SU-DHL-6 (cell line): ENCODE measurements around the gene ARHGAP29.

Experiments used
- H2AFZ ChIP-seq: fragments of 200-600 bp; sonication (generic); 2 replicates; pipeline ENCODE4 v1.6.1; 2014; ENCODE audit warnings: low read depth, mild to moderate bottlenecking, moderate library complexity, mixed read lengths, antibody characterized with exemption, low read length; ENCODE audit not compliant: severe bottlenecking
- H3F3A ChIP-seq: fragments of 200-600 bp; shearing (Covaris generic); 2 replicates; pipeline ENCODE4 v1.6.0; 2016; ENCODE audit warnings: antibody characterized with exemption, mild to moderate bottlenecking; ENCODE audit not compliant: insufficient read depth
- H3K27ac ChIP-seq: fragments of 200-600 bp; sonication (generic); 2 replicates; pipeline ENCODE4 v1.5.1; 2016; ENCODE audit warnings: low read depth, mild to moderate bottlenecking, low read length, moderate library complexity, mixed read lengths
- H3K27me3 ChIP-seq: fragments of 200-600 bp; sonication (generic), shearing (Covaris generic); 2 replicates; pipeline ENCODE4 v1.6.0; 2014; ENCODE audit warnings: mild to moderate bottlenecking, low read length
- H3K36me3 ChIP-seq: fragments of 200-600 bp; sonication (generic); 2 replicates; pipeline ENCODE4 v1.6.1; 2014; ENCODE audit warnings: mild to moderate bottlenecking, low read length, mixed read lengths
- H3K4me2 ChIP-seq: fragments of 300-600, 200-600 bp; shearing (Covaris generic), sonication (generic); 2 replicates; pipeline ENCODE4 v1.6.0; 2014; ENCODE audit warnings: low read length, low read depth, mild to moderate bottlenecking; ENCODE audit not compliant: poor library complexity, severe bottlenecking
- H3K4me3 ChIP-seq: fragments of 200-600 bp; sonication (generic); 2 replicates; pipeline ENCODE4 v1.5.1; 2014; ENCODE audit warnings: antibody characterized with exemption, low read length, mild to moderate bottlenecking, mixed read lengths; ENCODE audit not compliant: insufficient read depth, poor library complexity, severe bottlenecking
- H3K79me2 ChIP-seq: fragments of 200-600 bp; sonication (generic); 2 replicates; pipeline ENCODE4 v1.6.1; 2014; ENCODE audit warnings: mild to moderate bottlenecking, low read length, moderate library complexity; ENCODE audit not compliant: insufficient read depth
- H3K9ac ChIP-seq: fragments of 200-600 bp; sonication (generic); 2 replicates; pipeline ENCODE4 v1.7.0; 2014; ENCODE audit warnings: mild to moderate bottlenecking, low read length
- H3K9me2 ChIP-seq: fragments of 200-600 bp; sonication (generic); replicated peaks from 2 replicates; pipeline ENCODE4 v1.6.1; 2014; ENCODE audit warnings: low read length; ENCODE audit not compliant: insufficient read depth
- H3K9me3 ChIP-seq: fragments of 200-600 bp; sonication (generic); 2 replicates; pipeline ENCODE4 v1.6.1; 2014; ENCODE audit warnings: low read length, mixed read lengths; ENCODE audit not compliant: insufficient read depth
- H4K20me1 ChIP-seq: fragments of 200-600 bp; sonication (generic); 2 replicates; pipeline ENCODE4 v1.6.1; 2014; ENCODE audit warnings: low read depth, mild to moderate bottlenecking, antibody characterized with exemption, low read length, moderate library complexity, mixed read lengths
- CTCF ChIP-seq: fragments of 200-600 bp; sonication (generic); IDR thresholded peaks from one replicate; pipeline ENCODE4 v1.5.1; 2017; ENCODE audit warnings: antibody characterized with exemption, mild to moderate bottlenecking, low read length, moderate library complexity; ENCODE audit not compliant: insufficient read depth, poor library complexity, severe bottlenecking
- EZH2phosphoT487 ChIP-seq: fragments of 200-600 bp; sonication (generic), shearing (Covaris generic); conservative IDR thresholded peaks from 2 replicates; pipeline ENCODE4 v1.6.1; 2018; ENCODE audit warnings: mild to moderate bottlenecking, antibody characterized with exemption, low read length, moderate library complexity, mixed read lengths

ARHGAP29 gene

DNA sequence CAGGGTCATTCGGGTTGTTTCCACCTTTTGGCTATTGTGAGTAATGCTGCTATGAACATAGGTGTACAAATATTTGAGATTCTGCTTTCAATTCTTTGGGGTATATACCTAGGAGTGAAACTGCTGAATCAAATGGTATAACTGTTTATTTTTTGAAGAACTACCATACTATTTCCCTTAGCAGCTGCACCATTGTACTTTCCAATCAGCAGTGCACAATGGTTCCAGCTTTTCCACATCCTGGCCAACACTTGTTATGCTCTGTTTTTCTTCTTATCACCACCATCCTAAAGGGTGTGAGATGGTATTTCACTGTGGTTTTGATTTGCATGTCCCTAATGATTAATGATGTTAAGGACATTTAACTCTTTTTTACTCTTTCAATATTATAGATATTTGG lies 112.8 kb downstream of the ARHGAP29 start:
- Histone ChIP-seq H4K20me1 (no peaks in the 10 kb centered on the region), H3K9me2 (no peaks in the 10 kb centered on the region), H2AFZ (no peak overlapping the region), H3K27me3 (no peaks in the 10 kb centered on the region), H3K4me2 (no peak overlapping the region), H3K9me3 (no peaks in the 10 kb centered on the region), H3F3A (no peaks in the 10 kb centered on the region), H3K79me2 (no peaks in the 10 kb centered on the region), H3K9ac (no peak overlapping the region), H3K36me3 (no peaks in the 10 kb centered on the region), H3K4me3 (no peak overlapping the region), H3K27ac (no peak overlapping the region)
- TF ChIP-seq EZH2phosphoT487 (no peak), CTCF (no peak)

- H3K9me3 ChIP-seq, result no peaks in the 10 kb centered on the region
- H3K4me2 ChIP-seq, result no peak overlapping the region
- no peaks in the 10 kb centered on the region for H3K79me2 ChIP-seq
- TF ChIP-seq CTCF (no peak), EZH2phosphoT487 (no peak)
- H3K9me2 ChIP-seq, result no peaks in the 10 kb centered on the region
- no peaks in the 10 kb centered on the region for H4K20me1 ChIP-seq
- H3K9ac ChIP-seq, result no peak overlapping the region
- H2AFZ ChIP-seq, result no peak overlapping the region
- no peak overlapping the region for H3K4me3 ChIP-seq
- H3K36me3 ChIP-seq, result no peaks in the 10 kb centered on the region
- no peak overlapping the region for H3K27ac ChIP-seq
- H3F3A ChIP-seq, result no peaks in the 10 kb centered on the region
- H3K27me3 ChIP-seq, result no peaks in the 10 kb centered on the region
Measured at GRCh38 chr1:94122201-94122970, 115.0 kb downstream of the ARHGAP29 start.
